Measurements from ENCODE around the gene HRH2.

DNA sequence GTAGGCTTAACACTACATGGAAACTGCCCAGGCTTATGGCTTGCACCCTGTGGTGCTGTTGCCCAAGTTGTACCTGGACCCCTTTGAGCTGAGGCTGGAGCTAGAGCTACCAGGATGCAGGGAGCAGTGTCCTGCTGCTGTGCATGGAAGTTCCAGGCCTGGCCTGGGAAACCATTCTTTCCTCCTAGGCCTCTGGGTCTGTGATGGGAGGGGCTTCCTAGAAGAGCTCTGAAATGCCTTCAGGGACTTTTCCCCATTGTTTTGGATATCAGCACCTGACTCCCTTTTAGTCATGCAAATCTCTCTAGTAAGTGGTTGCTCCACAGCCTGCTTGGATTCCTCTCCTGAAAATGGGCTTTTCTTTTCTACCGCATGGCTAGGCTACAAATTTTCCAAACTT, 7.9 kb upstream of the HRH2 start:
- TF ChIP-seq, protein P1, sequence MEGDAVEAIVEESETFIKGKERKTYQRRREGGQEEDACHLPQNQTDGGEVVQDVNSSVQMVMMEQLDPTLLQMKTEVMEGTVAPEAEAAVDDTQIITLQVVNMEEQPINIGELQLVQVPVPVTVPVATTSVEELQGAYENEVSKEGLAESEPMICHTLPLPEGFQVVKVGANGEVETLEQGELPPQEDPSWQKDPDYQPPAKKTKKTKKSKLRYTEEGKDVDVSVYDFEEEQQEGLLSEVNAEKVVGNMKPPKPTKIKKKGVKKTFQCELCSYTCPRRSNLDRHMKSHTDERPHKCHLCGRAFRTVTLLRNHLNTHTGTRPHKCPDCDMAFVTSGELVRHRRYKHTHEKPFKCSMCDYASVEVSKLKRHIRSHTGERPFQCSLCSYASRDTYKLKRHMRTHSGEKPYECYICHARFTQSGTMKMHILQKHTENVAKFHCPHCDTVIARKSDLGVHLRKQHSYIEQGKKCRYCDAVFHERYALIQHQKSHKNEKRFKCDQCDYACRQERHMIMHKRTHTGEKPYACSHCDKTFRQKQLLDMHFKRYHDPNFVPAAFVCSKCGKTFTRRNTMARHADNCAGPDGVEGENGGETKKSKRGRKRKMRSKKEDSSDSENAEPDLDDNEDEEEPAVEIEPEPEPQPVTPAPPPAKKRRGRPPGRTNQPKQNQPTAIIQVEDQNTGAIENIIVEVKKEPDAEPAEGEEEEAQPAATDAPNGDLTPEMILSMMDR (conservative IDR thresholded peaks at IDR 0.05 in 1 of 2, IDR thresholded peaks at IDR 0.05 in 1 of 2; ENCODE audit: low read depth in 1 of 2, low read length in 2 of 2), result no peak
- TF ChIP-seq EZH2 (IDR thresholded peaks at IDR 0.05; ENCODE audit: low read length, missing control alignments), result no peak

Measured in fibroblast of lung (primary cell).